Measurements from ENCODE around the gene CCDC39. TPM values are rescaled to one million over a fixed set of nuclear protein-coding genes. Genes with fewer than 3 reads are reported as not detected.
"Not testable (repeated sequence)": the region's sequence is repeated elsewhere in the genome, so short reads cannot be mapped to it uniquely, and the experiment has no call there.

Gene CCDC39

DNA sequence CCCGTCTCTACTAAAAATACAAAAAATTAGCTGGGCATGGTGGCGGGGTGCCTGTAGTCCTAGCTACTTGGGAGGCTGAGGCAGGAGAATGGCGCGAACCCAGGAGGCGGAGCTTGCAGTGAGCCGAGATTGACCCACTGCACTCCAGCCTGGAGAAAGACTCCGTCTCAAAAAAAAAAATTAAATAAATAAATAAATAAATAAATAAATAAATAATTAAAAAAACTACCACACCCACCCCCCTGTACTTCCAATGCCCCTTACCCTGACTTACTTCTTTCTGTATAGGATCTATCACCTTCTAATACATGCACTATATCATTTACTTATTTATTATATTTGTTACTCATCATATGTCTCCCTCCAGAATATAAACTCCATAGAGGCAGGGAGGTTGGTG, 85.7 kb downstream of the CCDC39 start:
- not testable (repeated sequence) for H3K9ac ChIP-seq (ENCODE audit: low read depth, low read length); H3K9me3 ChIP-seq (replicated peaks; ENCODE audit: low read length); H3K4me2 ChIP-seq (ENCODE audit: low read length); H3K36me3 ChIP-seq (ENCODE audit: insufficient read depth, low read length); H3K4me1 ChIP-seq (ENCODE audit: control insufficient read depth, insufficient read depth, low read length); H3K4me3 ChIP-seq (ENCODE audit: low read length); H3K27me3 ChIP-seq (ENCODE audit: control insufficient read depth, insufficient read depth, low read length)

DNA sequence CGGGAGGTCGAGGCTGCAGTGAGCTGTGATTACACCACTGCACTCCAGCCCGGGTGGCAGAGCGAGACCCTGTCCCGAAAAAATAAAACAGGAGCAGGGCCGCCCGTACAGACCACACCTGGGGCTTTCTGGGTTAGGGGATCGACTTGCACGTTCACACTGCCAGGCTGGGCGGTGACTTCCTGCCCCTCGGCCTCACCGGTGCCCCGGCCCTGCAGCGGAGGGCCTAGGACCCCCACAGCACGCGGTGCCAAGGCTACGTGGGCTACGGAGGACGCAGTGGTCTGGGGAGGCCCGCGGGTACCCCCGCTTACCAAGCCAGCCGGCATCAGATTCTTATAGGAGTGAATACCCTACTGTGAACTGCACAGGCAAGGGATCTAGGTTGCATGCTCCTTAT, 88.9 kb downstream of the CCDC39 start:
- no peaks in the 10 kb centered on the region for H3K27me3 ChIP-seq (ENCODE audit: control insufficient read depth, insufficient read depth, low read length)
- H3K36me3 ChIP-seq (ENCODE audit: insufficient read depth, low read length), result no peaks in the 10 kb centered on the region
- no peaks in the 10 kb centered on the region for H3K9me3 ChIP-seq (replicated peaks; ENCODE audit: low read length)
- H3K4me1 ChIP-seq (ENCODE audit: control insufficient read depth, insufficient read depth, low read length), result peaks cover 3% of the 10 kb centered on the region
- no peak overlapping the region for H3K9ac ChIP-seq (ENCODE audit: low read depth, low read length)
- no peak overlapping the region for H3K4me3 ChIP-seq (ENCODE audit: low read length)
- H3K4me2 ChIP-seq (ENCODE audit: low read length), result no peak overlapping the region

DNA sequence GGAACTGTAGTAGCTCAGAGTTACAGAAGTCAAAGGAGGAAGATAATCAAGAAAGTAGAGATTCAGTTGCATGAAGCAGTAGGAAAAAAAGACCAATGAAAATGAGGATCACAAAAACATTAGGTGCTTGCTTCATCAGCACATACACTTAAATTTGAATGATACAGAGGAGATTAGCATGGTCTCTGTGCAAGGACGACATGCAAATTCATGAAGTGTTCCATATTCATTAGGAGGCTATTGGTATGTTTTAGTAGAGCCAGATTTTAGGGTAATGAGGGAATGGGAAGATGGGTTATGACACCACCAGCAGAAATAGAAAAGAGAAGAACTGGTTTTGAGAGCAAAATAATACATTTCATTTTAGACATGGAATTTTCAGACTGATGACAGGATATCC, 98.4 kb downstream of the CCDC39 start:
- no peak overlapping the region for H3K9ac ChIP-seq (ENCODE audit: low read depth, low read length)

DNA sequence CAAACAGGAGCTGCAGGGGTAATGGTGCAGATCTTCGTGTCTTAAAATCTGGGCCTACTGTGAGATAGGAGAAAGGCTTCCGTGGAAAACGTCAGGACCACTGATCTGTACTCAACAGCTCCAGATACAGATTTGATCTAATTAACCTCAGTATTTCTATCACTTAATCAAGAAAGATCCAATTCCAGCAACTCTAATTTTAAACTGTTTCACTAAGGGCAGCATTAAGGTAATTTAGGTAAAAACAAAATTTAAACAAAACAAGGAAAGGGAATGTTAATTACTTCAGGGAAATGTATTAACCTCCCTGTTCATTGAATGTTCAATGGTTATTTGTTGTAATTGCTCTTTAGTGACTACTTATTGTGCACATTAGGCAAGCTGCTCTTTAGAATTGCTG, 103.7 kb downstream of the CCDC39 start:
- H3K4me1 ChIP-seq (ENCODE audit: control insufficient read depth, insufficient read depth, low read length), result no peaks in the 10 kb centered on the region
- H3K27me3 ChIP-seq (ENCODE audit: control insufficient read depth, insufficient read depth, low read length), result no peaks in the 10 kb centered on the region
- H3K4me2 ChIP-seq (ENCODE audit: low read length), result no peak overlapping the region
- H3K36me3 ChIP-seq (ENCODE audit: insufficient read depth, low read length), result no peaks in the 10 kb centered on the region
- no peak overlapping the region for H3K9ac ChIP-seq (ENCODE audit: low read depth, low read length)
- no peaks in the 10 kb centered on the region for H3K9me3 ChIP-seq (replicated peaks; ENCODE audit: low read length)
- no peak overlapping the region for H3K4me3 ChIP-seq (ENCODE audit: low read length)

More for the DNA sequence above, 98.4 kb downstream of the CCDC39 start:
- H3K4me3 ChIP-seq (ENCODE audit: low read length), result no peak overlapping the region
- no peaks in the 10 kb centered on the region for H3K36me3 ChIP-seq (ENCODE audit: insufficient read depth, low read length)
- no peaks in the 10 kb centered on the region for H3K9me3 ChIP-seq (replicated peaks; ENCODE audit: low read length)
- H3K27me3 ChIP-seq (ENCODE audit: control insufficient read depth, insufficient read depth, low read length), result no peaks in the 10 kb centered on the region
- H3K4me2 ChIP-seq (ENCODE audit: low read length), result no peak overlapping the region
- H3K4me1 ChIP-seq (ENCODE audit: control insufficient read depth, insufficient read depth, low read length), result no peaks in the 10 kb centered on the region

DNA sequence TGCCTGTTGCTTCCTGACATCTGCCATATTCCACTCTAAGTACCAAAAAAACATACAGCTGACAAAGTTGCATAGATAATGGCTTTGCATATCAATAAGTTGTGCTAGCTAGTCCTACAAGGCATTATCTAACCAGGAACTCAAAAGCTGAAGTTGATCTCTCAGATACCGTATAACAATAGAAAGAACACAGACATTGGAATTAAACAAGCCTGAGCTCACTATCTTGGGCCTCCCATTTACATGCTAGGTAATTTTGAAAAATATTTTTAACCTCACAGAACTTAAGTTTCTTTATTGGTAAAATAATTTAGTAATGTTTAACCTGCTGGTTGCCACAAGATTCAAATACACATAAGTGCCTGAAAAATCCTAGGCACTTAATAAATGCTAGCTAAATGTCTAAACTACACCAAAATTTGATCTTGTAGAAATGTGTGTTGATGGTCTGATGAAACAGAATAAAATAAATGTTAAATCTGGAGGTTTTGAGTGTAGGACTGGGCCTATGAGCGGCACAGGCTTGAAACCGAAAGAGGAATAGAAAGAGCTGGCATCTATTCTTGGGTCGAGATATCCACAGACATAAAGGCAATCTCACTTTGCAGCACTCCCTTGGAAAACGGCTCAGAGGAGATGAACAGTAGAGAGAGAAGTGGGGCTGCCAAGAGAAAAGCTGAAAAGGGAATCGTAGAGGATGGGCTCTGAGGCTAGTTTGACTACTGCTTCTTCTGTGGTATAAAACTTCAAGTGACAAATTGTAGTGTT, 107.3 kb downstream of the CCDC39 start:
- Histone ChIP-seq H3K9me3 (replicated peaks; ENCODE audit: low read length) (no peaks in the 10 kb centered on the region), H3K36me3 (ENCODE audit: insufficient read depth, low read length) (no peaks in the 10 kb centered on the region), H3K9ac (ENCODE audit: low read depth, low read length) (no peak overlapping the region), H3K4me3 (ENCODE audit: low read length) (no peak overlapping the region), H3K4me1 (ENCODE audit: control insufficient read depth, insufficient read depth, low read length) (no peaks in the 10 kb centered on the region), H3K27me3 (ENCODE audit: control insufficient read depth, insufficient read depth, low read length) (no peaks in the 10 kb centered on the region), H3K4me2 (ENCODE audit: low read length) (no peak overlapping the region)

DNA sequence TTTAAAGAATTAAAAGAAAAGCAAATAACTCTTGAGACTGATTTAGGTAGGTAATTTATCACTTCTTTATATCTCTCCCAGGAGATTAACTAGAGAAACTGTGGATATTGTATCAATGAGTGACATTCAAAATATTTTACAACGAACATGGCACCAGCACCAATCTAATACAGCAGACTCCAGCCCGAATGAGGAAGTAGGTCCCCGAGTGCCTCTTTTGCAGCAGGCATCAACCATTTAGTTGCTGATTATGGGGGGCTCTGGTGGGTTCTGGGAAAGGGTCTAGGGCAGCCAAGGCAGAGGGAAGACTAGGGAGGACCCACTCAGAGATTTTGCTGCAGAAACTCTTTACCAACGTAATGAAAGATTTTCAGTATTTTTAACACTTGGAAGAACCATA, 109.1 kb downstream of the CCDC39 start:
- H3K9ac ChIP-seq (ENCODE audit: low read depth, low read length), result no peak overlapping the region
- H3K36me3 ChIP-seq (ENCODE audit: insufficient read depth, low read length), result no peaks in the 10 kb centered on the region

DNA sequence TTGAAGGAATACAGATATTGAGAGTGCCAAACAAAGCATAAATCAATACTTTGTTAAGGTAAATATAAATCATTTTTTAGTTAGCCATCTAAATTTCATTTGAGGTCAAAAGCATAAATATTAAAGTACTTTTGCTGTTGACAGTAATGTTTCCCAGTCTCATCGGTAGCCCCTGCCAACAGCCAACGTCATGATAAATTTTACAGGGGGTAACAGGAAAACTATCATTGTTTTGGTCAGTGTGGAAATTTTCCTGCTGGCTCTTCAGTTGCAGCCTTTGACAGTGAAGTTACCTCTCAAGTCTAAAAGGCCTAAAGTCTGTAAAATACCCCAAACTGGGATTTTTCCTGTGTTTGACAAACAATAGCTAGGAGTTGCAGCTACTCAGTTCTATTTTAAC, 114.6 kb downstream of the CCDC39 start:
- Histone ChIP-seq H3K9ac (ENCODE audit: low read depth, low read length) (no peak overlapping the region), H3K36me3 (ENCODE audit: insufficient read depth, low read length) (no peaks in the 10 kb centered on the region), H3K4me3 (ENCODE audit: low read length) (no peak overlapping the region), H3K4me1 (ENCODE audit: control insufficient read depth, insufficient read depth, low read length) (no peaks in the 10 kb centered on the region), H3K27me3 (ENCODE audit: control insufficient read depth, insufficient read depth, low read length) (no peaks in the 10 kb centered on the region), H3K4me2 (ENCODE audit: low read length) (no peak overlapping the region), H3K9me3 (replicated peaks; ENCODE audit: low read length) (no peaks in the 10 kb centered on the region)

More for the DNA sequence above, 109.1 kb downstream of the CCDC39 start:
- Histone ChIP-seq H3K9me3 (replicated peaks; ENCODE audit: low read length) (no peaks in the 10 kb centered on the region), H3K4me3 (ENCODE audit: low read length) (no peak overlapping the region), H3K4me1 (ENCODE audit: control insufficient read depth, insufficient read depth, low read length) (no peaks in the 10 kb centered on the region), H3K4me2 (ENCODE audit: low read length) (no peak overlapping the region), H3K27me3 (ENCODE audit: control insufficient read depth, insufficient read depth, low read length) (no peaks in the 10 kb centered on the region)

Small RNAs within 50 kb of the gene (small RNA-seq; reads per million reads assigned to genes)
- not detected for gene AC068298.1
- gene RNU6-486P, result not detected
